ELR (cell line): ENCODE measurements around the gene SLC25A40.
A peak's percentile ranks its signal among the peaks of the same experiment; 100 is the strongest.
"Not testable (repeated sequence)": the region's sequence is repeated elsewhere in the genome, so short reads cannot be mapped to it uniquely, and the experiment has no call there.

Source experiments
- DNase-seq: peaks from one replicate; pipeline ENCODE4 v3.0.0-alpha.2; 2015; ENCODE audit warnings: low read depth

SLC25A40 gene

DNA sequence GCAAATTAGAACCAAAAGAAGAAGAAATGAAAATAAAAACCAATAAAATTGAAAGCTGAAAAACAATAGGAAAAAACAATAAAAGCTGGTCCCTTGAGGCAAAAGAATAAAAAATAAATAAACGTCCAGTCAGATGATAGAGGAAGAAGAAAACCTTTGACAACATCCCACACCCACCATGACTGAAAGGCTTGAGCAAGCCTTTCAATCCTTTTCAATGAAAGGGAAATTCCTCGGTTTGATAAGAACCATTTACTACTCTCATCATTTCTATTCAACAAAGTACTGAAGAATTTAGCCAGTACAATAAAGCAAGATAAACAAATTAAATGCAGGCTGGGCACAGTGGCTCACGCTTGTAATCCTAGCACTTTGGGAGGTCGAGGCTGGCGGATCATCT, 3.8 kb downstream of the SLC25A40 start:
- DNase-seq: no peak

- no peak for DNase-seq
Measured at GRCh38 chr7:87870471-87870870, 5.7 kb downstream of the SLC25A40 start.

DNA sequence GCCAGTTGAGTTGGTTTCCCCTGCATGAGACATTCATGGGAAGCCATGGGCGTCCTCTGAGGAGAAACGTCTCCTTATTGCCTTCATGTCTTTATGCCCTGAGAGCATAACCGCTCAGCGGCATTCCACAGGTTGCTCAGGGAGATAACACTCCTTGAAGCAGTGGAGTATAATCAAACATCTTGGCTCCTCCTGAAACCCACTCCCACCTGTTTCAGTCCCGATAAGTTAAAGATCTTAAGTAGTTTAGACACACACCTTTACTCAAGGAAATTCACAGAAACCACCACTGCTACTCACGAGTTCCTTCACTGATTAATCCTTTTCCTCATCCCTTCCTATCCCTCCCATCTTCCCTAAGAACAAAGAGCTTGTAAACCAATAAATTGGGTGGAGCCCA, 9.6 kb downstream of the SLC25A40 start:
- not testable (repeated sequence) for DNase-seq

- DNase-seq: no peak
Measured at GRCh38 chr7:87866089-87866488, 10.1 kb downstream of the SLC25A40 start.

- no peak for DNase-seq
Measured at GRCh38 chr7:87858417-87859100, 17.6 kb downstream of the SLC25A40 start.

DNA sequence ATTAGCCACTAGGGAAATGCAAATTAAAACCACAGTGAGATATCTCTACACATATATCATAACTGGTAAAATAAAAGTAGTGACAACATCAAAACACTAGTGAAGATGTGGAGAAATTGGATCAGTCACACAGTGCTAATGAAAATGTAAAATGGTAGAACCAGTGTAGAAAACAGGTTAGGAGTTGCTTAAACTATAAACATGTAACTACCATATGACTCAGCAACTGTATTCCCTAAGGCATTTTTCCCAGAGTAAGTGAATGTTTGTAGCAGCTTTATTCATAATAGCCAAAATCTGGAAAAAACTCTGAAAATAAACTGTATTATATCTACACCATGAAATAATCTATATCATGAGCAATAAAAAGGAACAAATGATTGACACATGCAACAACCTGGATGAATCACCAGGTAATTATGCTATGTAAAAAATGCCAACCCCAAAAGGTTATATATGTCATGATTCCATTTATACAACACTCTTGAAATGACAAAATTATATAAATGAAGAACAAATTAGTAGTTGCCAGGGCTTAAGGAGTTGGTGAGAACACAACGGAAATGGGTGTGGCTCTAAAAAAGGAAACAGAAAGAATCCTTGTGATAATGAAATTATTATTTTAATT, 22.8 kb downstream of the SLC25A40 start:
- peak; percentile 62 for DNase-seq

- DNase-seq: no peak
Measured at GRCh38 chr7:87852306-87852705, 23.9 kb downstream of the SLC25A40 start.

GRCh38 chr7:87850836-87851593, 25.1 kb downstream of the SLC25A40 start:
- peak; percentile 44 for DNase-seq

DNA sequence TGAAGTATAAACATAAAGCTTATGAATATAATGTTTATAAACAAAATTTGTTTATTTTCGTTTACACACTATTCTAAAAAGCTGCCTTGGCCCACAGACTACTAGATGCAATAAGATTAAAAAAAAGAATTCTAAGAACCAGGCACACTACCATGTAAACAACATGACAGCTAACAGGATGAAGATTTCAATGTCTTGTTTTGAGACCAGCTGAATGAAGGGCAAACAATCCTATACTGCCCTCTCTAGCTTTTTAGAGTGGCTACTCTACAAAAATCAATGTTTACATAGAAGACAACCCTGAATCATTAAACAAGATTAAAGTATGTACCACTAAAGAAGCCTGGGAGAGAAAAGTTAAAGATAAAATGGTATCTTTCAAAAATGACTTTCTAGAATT, 38.6 kb downstream of the SLC25A40 start:
- DNase-seq: no peak

GRCh38 chr7:87833130-87833529, 43.0 kb downstream of the SLC25A40 start:
- DNase-seq: peak; percentile 2

GRCh38 chr7:87831097-87831496, 45.1 kb downstream of the SLC25A40 start:
- no peak for DNase-seq

DNA sequence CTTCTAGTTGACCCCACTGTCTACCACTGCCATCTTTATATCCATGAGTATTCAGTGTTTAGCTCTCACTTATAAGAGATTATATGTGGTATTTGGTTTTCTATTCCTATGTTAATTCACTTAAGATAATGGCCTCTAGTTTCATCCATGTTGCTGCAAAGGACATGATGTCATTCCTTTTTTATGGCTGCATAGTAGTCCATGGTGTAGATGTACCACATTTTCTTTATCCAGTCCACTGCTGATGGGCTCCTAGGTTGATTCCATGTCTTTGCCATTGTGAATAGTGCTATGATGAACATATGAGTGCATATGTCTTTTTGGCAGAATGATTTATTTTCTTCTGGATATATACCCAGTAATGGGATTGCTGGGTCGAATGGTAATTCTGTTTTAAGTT, 47.8 kb downstream of the SLC25A40 start:
- DNase-seq: not testable (repeated sequence)

DNA sequence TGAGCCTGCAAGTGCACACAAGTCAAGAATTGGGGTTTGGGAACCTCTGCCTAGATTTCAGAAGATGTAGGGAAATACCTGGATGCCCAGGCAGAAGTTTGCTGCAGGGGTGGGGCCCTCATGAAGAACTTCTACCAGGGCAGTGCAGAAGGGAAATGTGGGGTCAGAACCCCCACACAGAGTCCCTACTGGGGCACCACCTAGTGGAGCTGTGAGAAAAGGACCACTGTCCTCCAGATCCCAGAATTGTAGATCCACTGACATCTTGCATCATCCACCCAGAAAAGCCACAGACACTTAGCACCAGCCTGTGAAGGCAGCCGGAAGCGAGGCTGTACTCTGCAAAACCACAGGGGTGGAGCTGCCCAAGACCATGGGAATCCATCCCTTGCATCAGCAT, 50.8 kb downstream of the SLC25A40 start:
- not testable (repeated sequence) for DNase-seq

DNA sequence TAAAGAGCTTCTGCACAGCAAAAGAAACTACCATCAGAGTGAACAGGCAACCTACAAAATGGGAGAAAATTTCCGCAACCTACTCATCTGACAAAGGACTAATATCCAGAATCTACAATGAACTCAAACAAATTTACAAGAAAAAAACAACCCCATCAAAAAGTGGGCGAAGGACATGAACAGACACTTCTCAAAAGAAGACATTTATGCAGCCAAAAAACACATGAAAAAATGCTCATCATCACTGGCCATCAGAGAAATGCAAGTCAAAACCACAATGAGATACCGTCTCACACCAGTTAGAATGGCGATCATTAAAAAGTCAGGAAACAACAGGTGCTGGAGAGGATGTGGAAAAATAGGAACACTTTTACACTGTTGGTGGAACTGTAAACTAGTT, 54.1 kb downstream of the SLC25A40 start:
- not testable (repeated sequence) for DNase-seq

- DNase-seq: no peak
Measured at GRCh38 chr7:87818336-87818735, 57.8 kb downstream of the SLC25A40 start.

DNA sequence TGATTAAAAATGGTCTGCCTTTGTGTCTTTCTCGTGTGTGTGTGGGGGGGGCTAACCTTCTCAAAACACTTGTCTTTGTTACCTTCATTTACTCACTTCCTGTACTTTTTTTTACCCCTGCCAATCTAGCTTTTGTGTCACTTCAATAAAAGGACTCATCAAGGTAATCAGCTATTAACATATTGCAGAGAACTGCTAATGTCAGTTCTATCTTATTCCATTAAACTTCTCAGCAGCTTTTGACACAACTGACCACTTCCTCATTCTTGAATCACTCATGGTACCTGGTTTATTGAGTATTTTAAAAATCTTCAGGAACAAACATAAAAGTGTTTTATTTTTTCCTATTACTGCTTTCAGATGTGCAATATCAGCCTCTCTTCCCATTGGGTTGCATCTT, 59.8 kb downstream of the SLC25A40 start:
- no peak for DNase-seq

DNA sequence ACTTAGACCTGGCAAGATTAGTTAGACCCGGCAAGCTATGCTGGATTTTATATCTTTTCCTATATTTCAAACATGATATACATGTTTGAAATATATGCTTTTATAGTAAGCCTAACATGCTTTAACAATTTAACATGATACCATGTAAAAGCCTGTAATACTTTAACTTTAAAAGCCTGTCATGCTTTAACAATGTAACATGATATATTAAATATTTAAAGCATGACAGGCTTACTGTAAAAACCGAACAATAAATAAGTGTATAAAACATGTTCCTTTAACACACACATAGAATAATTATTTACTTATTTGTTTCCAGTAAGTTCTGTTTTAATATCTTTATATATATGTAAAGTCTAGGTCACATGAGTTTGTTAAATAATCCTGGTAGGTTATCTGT, 65.4 kb downstream of the SLC25A40 start:
- DNase-seq: no peak

DNA sequence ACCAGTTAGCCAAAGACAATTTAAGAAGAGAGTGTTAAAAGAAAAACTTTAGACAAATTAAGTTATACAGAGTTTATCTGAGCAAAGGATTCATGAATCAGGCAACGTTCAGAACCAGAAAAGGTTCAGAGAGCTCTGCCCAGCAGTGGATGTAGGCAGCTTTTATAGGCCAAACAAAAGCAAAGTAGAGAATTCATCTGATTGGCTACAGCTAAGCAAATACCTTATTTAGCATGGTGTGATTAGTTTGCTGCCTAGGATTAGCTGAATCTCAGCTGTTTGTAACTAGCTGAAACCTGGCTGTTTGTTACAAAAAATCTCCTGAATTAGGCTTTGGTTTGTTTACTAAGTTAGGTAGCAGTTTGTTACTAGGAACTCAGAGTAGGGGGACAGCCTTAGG, 66.0 kb downstream of the SLC25A40 start:
- no peak for DNase-seq

GRCh38 chr7:87806150-87806549, 70.0 kb downstream of the SLC25A40 start:
- DNase-seq: no peak

DNA sequence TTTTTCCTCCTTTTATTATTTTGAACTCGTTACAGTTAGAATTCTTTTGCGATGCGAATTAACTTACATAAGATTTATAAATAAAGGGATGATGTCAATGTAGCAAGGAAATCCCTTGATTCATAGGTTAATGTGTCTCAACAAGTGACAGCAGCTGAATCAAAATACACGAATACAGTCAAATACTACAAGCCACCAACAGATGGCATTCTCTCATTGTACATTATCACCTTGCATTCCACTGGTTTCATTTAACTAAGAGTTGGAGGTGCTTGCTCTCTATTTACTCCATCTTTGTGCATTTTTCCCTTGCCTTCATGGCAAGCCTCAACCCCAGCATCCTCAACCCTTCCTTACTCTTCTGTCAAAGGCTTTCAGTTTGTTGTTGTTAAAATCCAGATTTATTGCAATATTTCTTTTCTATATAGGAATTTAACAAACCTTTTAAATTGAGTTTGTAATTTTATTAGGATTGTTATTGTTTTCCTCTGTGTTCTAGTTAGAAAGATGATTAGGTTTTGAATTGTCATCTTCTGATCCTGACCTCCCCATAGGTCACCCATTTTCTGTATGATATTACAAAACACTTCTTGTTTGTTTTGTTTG, 78.3 kb downstream of the SLC25A40 start:
- DNase-seq: peak; percentile 56

- DNase-seq: no peak
Measured at GRCh38 chr7:87797395-87797794, 78.8 kb downstream of the SLC25A40 start.

GRCh38 chr7:87785368-87785995, 90.7 kb downstream of the SLC25A40 start:
- DNase-seq: no peak
